Prostate gland (tissue), 2 donors: ENCODE measurements around the gene BMPER.

ENCODE experiments used
- POLR2AphosphoS5 ChIP-seq: sonication (generic); formaldehyde crosslinking; IDR thresholded peaks from one replicate; pipeline ENCODE4 v1.6.1; 2017; ENCODE audit warnings: antibody characterized with exemption
- TF ChIP-seq, protein P1 (sequence below), 4 experiments: fragments of 200-600 bp in 2 of 4; fragments of 450-650 bp in 2 of 4; sonication (generic) in 2 of 4; IDR thresholded peaks; 1 replicate in 3 of 4; 2 replicates in 1 of 4; pipeline ENCODE4 v1.5.1; 2016 to 2019; ENCODE audit warnings: antibody characterized with exemption in 4 of 4, mild to moderate bottlenecking in 2 of 4, moderate library complexity in 2 of 4

DNA sequence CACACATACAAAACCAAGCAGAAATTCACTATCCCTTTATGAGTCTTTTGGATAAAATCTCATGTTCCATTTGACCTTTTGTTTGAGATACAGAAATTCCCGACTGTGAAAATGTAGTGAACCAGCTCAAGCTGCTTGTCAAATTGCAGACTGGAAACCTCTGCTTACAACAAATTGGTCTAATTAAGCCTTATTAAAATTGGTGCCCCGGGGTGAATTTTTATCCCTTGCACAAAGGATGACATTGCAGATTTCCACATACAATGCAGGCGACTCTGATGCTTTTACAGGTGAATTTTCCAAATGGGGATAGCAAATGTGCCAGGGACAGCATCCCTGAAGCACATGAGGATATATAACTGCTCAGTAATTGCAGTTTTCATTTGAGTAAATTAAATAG, 257.3 kb downstream of the BMPER start:
- TF ChIP-seq, protein P1, sequence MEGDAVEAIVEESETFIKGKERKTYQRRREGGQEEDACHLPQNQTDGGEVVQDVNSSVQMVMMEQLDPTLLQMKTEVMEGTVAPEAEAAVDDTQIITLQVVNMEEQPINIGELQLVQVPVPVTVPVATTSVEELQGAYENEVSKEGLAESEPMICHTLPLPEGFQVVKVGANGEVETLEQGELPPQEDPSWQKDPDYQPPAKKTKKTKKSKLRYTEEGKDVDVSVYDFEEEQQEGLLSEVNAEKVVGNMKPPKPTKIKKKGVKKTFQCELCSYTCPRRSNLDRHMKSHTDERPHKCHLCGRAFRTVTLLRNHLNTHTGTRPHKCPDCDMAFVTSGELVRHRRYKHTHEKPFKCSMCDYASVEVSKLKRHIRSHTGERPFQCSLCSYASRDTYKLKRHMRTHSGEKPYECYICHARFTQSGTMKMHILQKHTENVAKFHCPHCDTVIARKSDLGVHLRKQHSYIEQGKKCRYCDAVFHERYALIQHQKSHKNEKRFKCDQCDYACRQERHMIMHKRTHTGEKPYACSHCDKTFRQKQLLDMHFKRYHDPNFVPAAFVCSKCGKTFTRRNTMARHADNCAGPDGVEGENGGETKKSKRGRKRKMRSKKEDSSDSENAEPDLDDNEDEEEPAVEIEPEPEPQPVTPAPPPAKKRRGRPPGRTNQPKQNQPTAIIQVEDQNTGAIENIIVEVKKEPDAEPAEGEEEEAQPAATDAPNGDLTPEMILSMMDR (IDR thresholded peaks at IDR 0.05) = no peak
- no peak for TF ChIP-seq POLR2AphosphoS5
